Measurements from ENCODE around the gene SEC14L3.

- no peak for TF ChIP-seq EZH2phosphoT487 (conservative IDR thresholded peaks at IDR 0.05; ENCODE audit: low read length)
- peak; percentile 88 for TF ChIP-seq CTCF (IDR thresholded peaks at IDR 0.05; ENCODE audit: insufficient read depth, low read length, poor library complexity, severe bottlenecking)
These were observed 27.0 kb downstream of the SEC14L3 start for GRCh38 chr22:30444632-30445437.

Data from SU-DHL-6 (cell line).